Mammary epithelial cell (primary cell): ENCODE results near the gene NR5A1.

Experiments
- CTCF ChIP-seq, 2 donors: IDR thresholded peaks in 1 of 2; conservative IDR thresholded peaks in 1 of 2; 2 replicates each; pipeline ENCODE4 v1.5.1; 2011 to 2012; ENCODE audit warnings: inconsistent platforms in 2 of 2, low read length in 2 of 2, mild to moderate bottlenecking in 2 of 2, control low read depth in 1 of 2, low read depth in 1 of 2; ENCODE audit not compliant: insufficient read depth in 1 of 2; ENCODE audit errors: extremely low read depth in 1 of 2
- EZH2 ChIP-seq: IDR thresholded peaks from 2 replicates; pipeline ENCODE4 v1.6.1; 2012; ENCODE audit warnings: low read length, inconsistent platforms, borderline replicate concordance

GRCh38 chr9:124531115-124531514, 23.9 kb upstream of the NR5A1 start:
- no peak for TF ChIP-seq EZH2
- no peak for TF ChIP-seq CTCF (conservative IDR thresholded peaks at IDR 0.05 in 1 of 2, IDR thresholded peaks at IDR 0.05 in 1 of 2; ENCODE audit: extremely low read depth in 1 of 2, insufficient read depth in 1 of 2, low read depth in 1 of 2, low read length in 2 of 2)
